HG02885 (cell line): ENCODE results near the gene CHMP5.

Experiments
- ATAC-seq: cut with Tn5 transposase; IDR thresholded peaks from one replicate; pipeline ENCODE4 v1.9.1; 2021; ENCODE audit warnings: mild to moderate bottlenecking; ENCODE audit not compliant: unreplicated experiment, poor library complexity

CHMP5 gene

DNA sequence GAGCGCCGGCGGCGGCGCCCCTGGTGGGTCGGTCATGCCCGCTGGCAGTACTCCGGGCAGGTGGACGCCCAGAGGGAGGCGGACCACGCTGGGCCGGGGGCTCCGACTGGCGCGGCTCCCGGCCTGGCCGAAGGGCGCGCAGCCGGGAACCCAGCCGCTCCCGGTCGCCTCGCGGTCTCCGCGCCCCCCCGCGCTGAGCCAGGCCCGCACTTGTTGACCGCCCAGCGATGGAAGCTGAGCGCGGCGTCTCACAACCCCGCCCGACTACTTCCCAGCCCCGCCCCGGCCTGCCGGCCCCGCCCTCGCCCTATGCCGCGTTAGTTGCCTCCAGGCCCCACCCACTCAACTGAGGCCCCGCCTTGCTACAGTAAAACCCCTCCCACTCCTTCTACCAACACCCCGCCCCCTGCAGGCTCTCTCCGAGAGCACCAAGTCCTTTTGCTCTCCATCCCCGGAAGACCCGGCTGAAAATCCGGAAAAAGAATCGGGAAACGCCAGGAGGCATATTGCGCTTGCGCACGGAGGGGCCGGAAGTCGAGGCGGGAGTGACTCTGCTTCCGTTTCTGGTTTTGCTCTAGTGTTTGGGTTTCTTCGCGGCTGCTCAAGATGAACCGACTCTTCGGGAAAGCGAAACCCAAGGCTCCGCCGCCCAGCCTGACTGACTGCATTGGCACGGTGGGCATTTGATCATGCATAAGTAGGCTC, at the start of gene CHMP5, which contains the start of gene BAG1:
CHMP5 (plus strand) TSS at position 577 of the 705 bp plus-strand sequence; CDS start at position 607, 30 bp downstream.
BAG1 (minus strand) TSS at position 236 of the 705 bp plus-strand sequence.
- ATAC-seq: peak; percentile 87

DNA sequence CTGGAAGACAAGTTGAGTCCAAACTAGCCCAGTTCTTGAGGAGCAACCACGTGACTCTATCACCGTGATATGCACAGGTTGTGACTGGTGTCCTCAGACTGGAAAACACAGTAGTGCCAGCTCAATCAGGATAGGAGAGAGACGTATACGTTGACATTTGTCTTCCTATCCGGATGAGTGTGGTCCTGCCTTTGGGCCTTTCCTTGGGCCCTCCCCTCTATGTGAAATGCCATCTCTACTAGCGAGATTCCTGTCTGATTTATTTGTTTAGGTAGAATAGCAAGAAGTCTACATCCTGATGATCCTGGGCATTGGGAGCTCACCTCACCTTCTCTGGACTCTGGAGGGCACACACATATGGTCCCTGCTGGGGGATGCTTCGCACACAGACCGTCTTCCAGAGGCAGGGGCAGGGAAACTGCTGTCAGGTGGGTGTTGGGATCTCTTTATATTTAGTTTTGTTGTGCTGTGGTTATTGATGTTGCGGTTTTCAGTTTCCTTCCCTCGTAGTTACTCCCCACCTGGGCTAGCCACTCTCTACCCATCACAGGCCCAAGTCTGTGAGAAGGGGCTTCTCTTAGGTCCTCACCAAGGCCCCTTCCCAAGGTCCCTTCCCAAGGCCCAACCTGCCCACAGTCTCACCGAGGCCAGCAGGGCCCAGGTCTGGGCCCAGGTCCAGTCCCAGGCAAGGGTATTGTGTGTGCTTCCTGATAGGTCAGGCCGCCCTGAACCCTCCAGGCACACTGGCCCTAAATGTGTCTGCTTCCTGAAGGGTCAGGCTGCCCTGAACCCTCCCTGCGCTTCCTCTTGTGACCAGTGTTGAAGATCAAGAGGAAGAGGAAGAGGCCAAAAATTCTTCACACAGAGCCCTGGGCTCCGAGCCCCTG, 43.9 kb upstream of the CHMP5 start:
- peak; percentile 67 for ATAC-seq

DNA sequence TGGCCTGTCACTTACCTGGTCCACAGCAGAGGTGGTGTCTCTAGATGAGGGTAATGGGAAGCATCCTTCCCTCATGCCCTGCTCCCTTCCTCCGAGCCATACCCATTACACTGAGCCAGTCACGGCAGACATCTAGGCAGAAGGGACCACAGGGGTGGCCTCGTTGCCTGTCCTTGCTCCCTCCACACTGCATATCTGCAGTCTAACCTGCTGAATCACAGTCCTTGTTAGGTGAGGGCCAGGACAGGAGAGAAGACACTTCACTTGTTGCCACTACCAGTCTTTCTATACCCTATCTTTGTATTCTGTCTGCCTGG, 43.3 kb upstream of the CHMP5 start:
- ATAC-seq: no peak

DNA sequence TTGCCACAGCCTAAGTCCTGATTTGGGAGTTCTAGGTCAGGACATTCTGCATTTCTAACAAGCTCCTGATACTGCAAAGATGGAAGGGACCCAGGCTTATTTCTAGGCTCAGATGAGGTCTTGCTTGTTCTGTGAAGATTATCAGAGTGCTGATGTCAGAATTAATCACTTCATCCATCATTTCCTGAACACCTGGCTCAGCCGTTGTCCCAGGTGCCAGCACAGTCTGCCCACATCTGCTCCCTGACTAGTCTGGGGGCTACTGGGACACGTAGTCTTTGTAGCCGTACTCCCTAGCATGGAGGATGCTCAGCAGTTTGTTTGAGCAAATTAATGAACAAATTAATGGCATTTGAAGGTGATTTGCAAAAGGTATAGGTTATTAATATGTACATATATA, 42.8 kb upstream of the CHMP5 start:
- ATAC-seq: no peak

DNA sequence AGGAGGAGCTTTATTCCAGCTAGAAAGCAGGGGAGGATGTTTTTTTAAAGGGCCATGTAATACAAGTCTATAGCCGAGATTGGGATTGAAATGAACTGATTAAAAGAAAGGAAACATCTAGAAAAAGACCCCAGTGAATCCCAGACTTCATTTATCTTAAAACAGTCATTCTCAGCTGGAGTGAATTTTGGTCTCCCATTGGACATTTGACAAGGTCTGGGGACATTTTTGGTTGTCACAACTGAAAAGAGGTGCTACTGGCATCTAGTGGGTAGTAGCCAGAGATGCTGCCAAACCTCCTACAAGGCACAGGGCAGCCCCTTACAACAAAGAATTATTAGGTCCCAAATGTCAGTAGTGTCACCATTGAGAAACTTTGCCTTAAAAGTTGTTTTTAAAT, 41.2 kb upstream of the CHMP5 start:
- no peak for ATAC-seq

DNA sequence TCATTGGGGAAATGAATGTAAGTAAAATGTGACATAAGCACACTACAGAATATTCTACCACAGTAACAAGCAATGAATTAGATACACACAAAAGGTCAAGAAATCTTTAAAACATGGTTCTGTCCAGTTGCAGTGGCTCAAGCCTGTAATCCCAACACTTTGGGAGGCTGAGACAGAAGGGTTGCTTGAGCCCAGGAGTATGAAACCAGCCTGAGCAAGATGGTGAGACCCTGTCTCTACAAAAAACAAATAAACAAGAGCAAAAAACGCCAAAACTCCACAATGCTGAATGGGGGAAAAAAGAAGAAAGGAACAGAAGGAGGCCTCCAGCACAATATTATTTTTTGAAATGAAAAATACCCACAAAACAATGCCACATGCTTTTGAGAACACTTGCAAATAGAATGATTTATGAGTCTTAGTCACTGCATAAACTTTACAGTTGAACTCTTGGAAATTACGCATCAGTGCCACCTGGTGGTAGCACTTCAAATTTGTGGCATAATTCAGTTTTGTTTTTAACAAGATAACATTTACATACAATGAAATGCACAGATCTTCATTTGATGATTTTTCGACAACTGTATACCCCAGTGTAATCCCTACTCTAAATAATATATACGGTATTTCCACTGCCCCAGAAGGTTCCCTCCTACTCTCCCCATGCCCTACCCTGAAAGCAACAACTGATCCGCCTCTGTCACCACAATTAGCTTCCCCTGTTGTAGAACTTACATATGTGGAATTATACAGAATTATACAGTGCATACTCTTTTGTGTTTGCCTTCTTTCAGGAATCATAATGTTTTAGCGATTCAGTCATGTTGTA, 39.3 kb upstream of the CHMP5 start:
- no peak for ATAC-seq

DNA sequence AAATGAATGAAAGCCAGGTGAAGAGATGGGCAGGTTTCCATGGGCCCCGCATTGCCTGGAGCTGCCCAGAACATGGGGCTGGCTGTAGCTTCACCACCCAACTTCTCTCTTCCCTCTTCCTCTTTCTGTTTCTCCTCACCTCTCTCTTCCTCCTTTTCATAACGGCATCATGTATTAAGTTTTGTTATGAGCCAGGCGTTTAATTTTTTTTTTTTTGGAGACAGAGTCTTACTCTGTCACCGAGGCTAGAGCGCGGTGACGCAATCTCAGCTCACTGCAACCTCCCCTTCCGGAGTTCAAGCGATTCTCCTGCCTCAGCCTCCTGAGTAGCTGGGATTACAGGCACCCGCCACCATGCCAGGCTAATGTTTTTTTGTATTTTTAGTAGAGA, 37.8 kb upstream of the CHMP5 start:
- no peak for ATAC-seq

DNA sequence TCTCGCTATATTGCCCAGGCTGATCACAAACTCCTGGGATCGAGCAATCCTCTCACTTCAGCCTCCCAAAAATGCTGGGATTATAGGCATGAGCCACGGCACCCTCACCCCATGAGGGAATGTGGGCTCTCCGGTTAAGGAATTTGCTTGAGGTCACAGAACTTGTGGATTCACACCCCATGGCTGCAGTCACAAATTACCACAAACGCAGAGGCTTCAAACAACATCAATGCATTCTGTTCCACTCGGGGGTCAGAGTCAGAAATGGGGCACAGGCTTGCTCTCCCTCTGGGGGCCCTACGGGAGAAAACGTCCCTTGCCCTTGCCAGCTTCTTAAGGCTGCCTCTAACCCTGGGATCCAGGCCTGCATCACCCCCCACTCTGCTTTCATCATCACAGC, 37.1 kb upstream of the CHMP5 start:
- ATAC-seq: no peak

DNA sequence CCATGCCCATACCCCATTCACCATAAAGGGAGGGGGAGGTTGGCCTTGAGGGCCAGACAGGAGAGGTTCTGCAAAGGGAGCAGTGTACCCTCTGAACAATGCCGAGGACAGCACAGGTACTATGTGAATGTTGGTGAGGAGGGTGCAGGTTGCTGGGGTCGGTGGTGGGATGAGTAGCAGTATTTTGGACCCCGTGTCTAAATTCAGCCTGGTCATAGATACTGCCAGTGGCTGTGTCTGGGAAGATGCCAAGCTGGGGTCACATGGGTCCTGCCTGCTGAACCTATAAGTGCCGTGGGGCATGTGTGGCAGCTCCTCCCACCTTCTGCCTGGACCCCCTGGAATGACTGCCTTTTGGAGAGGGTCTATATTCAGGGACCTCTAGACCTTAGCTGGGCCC, 36.2 kb upstream of the CHMP5 start:
- no peak for ATAC-seq

DNA sequence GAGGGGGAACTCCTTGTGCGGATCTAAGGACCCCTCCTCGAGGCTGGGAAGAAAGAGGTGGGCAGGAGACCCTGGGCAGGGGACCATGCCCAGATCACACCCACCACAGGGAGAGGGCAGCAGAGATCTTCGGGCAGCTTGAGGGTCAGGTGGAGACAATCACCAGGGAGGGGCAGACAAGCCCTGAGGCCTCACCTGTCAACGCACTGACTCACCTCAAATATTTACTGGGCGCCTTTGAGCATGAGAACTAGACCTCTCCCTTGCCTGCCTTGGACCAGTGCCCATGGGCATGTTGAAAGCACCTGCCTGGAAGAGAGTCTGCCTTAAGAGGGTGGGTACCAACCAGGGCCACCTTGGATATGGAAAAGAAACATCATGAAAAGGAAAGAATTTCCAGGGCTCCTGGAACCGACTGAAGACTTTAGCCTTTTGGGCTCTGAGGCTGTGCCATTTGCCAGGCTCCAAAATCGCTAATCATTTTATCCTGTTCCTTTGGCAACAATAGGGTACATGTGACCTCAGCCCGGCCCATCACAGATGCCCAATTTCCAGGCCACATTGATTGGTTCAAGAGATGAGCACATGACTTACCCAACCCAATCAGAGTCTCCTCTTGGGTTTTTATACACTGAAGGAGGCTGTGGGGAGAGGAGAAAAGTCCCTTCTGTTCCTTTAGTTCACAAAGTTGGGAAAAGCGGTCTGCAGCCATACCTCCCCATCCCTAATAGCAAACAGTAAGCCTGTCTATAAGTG, 35.3 kb upstream of the CHMP5 start:
- no peak for ATAC-seq

DNA sequence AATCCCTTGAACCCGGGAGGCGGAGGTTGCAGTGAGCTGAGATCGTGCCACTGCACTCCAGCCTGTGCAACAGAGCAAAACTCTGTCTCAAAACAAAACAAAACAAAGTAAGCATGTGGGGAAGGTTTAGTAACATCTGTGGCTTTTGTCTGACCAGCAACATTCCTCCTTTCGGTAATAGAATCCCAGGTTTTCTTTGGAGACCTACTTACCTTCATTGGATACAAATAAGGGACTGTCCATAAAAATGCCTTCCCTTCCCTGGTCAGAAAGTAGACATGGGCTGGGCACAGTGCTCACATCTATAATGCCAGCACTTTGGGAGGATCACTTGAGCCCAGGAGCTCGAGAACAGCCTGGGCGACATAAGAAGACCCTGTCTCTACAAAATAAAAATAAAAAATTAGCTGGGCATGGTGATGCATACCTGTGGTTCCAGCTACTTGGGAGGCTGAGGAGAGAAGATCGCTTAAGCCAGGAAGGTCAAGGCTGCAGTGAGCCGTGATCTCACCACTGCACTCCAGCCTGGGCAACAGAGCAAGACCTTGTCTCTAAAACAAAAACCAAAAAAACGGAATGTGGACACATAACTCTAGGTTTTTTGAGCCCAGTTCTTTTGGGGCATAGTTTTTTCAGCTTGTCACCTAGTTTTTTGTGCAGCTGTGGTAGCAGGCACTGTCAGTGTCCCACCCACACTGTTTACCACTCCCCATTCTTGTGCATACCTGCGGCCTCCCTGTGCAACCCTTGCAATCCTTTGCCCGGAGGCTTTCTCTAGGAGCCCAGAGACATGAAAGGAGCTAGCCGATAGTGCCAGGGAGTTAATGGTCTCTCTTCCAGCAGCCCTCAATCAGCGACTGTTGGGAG, 33.9 kb upstream of the CHMP5 start:
- ATAC-seq: no peak

DNA sequence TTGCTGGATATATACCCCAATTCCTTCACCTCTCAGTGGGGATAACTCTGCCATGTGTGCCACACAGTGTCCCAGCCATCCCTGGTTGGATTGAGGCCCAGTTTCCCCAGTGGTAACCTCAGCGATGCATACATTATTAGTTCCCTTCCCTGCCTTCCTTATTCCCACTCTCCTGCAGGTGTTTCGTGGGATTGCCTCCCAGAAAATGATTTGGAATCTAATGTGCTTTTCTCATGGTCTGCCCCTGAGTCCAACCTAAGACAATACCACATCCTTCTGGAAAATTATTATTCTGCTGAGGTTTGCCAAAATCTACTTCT, 33.3 kb upstream of the CHMP5 start:
- ATAC-seq: no peak

DNA sequence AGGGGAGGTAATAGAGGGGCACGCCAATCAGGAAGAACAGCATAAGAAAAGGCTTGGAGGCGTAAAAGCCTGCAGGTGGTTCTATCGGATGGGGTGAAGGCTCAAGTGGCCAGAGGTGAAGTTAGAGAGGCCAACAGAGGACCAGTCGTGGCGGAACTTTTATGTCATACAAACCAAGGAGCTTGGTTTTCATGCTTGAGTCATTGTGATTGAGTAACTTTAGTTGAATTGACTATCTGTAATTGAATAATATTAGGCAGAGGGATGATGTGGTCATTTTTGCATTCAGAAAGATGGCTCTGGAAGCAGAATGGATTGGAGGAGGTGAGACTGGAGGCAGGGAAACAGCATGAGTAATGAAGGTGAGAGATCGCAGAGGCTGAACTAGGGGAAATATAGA, 32.0 kb upstream of the CHMP5 start:
- no peak for ATAC-seq

DNA sequence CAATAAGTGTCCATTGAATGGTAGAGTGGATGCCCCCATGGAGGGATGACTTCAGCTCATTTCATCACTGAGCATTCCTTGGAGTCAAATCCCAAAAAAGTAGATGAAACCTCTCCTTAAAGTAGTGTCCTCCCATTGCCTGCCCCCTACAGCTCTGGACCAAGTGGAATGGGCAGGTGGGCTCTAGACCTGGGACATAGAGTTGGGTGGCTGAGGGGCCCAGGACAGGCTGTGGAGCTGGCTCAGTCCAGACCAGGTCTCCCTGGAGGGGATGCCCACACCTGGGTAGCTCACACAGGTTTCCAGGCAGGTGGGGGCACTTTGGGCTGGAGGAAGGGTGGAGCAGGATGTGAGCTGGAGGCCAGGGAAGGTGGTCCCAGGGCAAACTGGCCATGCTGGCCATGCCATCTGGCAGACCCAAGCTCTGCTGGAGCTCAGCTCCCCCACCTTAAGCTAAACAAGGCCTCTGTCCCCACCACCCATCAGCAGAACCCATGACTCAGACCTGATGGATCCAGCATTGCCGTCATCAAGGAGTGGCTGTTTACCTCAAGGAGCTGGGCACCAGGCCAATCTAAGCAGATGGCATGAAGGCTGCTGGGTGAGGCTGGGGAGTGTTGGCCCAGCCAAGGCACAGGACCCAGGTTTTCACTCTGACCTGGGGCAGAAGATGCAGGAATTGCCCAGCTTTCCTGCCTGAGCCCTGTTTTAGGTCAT, 31.1 kb upstream of the CHMP5 start:
- ATAC-seq: no peak

DNA sequence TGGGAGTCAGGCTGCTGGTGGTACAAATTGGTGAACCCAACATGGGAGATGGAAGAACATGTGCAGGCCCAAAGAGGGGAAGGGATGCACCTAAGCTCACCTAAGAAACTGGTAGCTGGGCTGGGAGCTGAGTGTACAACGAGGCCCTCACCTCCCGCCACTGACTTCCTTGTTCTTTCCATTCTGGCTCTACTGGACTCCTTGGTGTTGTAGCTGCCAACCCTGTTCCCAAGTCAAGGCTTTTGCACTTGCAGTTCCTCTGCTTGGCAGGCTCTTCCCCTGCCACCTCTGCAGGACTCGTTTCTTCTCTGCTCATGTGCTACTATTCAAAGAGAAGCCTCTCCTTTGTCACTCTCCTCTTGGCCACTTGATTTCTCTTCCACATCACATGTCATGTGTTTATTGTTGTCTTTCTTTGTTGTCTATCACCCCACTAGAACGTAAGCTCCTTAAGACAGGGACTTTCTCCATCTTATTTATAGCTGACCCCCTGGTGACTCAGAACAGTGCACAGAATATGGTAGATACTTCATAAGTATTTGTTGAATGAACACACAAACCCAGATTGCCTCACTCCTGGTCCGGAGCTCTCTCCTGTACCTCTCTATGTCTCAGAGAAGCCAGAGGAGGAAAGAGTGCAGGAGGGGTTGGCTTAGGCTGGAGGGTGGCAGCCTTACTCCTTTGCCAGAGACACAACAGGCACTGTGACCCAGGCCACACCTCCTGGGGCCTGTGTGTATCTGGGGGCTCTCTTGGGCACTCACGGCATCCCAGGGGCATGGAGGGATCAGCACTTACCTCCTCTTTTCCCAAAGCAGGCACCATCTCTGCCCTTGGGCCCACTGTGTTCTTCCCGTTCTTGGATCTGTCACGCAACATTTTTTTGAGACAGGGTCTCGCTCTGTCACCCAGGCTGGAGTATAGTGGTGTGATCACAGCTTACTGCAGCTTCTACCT, 30.1 kb upstream of the CHMP5 start:
- no peak for ATAC-seq

DNA sequence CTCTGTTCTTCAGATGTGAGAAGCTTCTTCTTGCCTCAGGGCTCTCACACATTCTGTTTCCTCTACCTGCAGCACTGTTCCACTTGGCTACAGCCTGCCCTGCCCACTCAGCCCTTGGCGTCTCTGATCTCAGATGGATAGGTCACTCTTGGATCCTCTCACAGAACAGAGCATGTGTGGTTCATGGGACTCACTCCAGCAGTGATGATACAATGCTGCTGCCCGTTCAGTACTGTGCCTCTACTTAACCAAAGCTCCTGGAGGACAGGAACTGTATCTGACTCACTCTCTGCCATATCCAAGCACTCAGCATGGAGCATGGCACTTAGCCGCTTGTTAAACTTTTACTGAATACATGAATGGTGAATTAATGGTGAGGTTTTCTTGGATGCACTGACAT, 28.3 kb upstream of the CHMP5 start:
- no peak for ATAC-seq

DNA sequence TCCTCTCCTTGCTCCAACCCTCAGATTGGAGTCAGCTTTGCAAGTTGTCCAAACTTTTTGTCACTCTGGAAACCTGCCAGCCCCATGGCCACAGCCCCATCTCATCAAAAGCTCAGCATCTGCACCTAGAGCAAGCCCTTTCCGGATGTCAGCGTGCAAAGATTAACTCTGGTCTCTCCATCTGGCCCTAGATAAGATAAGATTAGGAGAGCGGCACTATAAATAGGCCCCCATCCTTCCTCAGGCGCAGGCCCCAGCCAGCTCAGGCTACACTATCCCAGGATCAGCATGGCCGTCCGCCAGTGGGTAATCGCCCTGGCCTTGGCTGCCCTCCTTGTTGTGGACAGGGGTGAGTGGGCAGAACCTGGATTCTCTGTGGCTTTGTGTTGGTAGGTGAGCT, 24.9 kb upstream of the CHMP5 start, which contains the start of gene SPINK4:
SPINK4 (plus strand) TSS at position 247 of the 400 bp plus-strand sequence; CDS start at position 289, 42 bp downstream.
- ATAC-seq: no peak

DNA sequence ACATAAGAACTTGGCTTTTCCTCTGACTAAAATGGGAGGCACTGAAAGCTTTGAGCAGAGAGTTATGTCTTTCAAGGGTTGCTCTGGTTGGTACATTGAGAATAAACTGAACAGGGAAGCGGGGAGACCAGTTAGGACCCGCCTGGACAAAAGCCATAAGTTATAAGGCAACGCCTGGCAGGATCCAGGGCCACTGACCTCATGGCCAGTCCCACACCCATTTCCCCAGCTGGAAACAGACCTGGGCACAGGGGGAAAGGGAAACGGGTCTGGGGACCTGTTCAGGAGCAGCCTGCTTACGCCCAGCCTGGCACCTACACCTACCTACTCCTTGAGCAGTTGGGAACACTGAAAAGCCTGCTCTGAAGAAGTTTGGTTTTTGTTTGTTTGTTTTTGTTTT, 23.6 kb upstream of the CHMP5 start:
- no peak for ATAC-seq
